Left lung (tissue), 10 donors: ENCODE results near the gene NXPE4. TPM values are rescaled to one million over a fixed set of nuclear protein-coding genes. Genes with fewer than 3 reads are reported as not detected.

Source experiments
- ATAC-seq: fragments of 200-7000 bp; cut with Tn5 transposase; one replicate; pipeline ENCODE4 v1.9.1; 2020; ENCODE audit warnings: moderate library complexity
- DNase-seq, 4 donors: peaks; one replicate each; pipeline ENCODE4 v3.0.0-alpha.2; 2013 to 2020
- H3K27ac ChIP-seq, 2 donors: fragments of 200-600 bp; sonication (generic) in 1 of 2; one replicate each; pipeline versions ENCODE4 v1.5.0 to v1.8.0; 2020 to 2021
- H3K27me3 ChIP-seq, 2 donors: fragments of 200-600 bp; sonication (generic) in 1 of 2; one replicate each; pipeline versions ENCODE4 v1.5.0 to v1.8.0; 2020 to 2021
- H3K36me3 ChIP-seq, 2 donors: fragments of 200-600 bp; sonication (generic) in 1 of 2; one replicate each; pipeline versions ENCODE4 v1.5.0 to v1.8.0; 2020 to 2021
- H3K4me1 ChIP-seq, 2 donors: fragments of 200-600 bp; one replicate each; pipeline ENCODE4 v1.8.0; 2021
- H3K4me3 ChIP-seq, 2 donors: fragments of 200-600 bp; sonication (generic) in 1 of 2; one replicate each; pipeline versions ENCODE4 v1.5.0 to v1.8.0; 2020 to 2021; ENCODE audit warnings: mild to moderate bottlenecking in 1 of 2
- H3K9me3 ChIP-seq, 2 donors: fragments of 200-600 bp; sonication (generic) in 1 of 2; one replicate each; pipeline versions ENCODE4 v1.5.0 to v1.8.0; 2020 to 2021
- CTCF ChIP-seq, 2 donors: fragments of 200-600 bp; sonication (generic) in 1 of 2; IDR thresholded peaks; one replicate each; pipeline versions ENCODE4 v1.5.0 to v1.8.0; 2021; ENCODE audit warnings: antibody characterized with exemption in 2 of 2
- intact Hi-C, 2 donors: fragments of 100-400 bp; cut with DNase I; formaldehyde crosslinking; loops; one replicate each; pipeline versions ENCODE4 v1.11.2 to v1.14.2; 2022
- polyA plus RNA-seq, 6 donors: library from polyadenylated mRNA; unstranded; fragments of 120-200 nt; gene quantifications; one replicate each; pipeline ENCODE4 v1.2.1, GENCODE V29; 2013; ENCODE audit not compliant: insufficient read length in 6 of 6
- total RNA-seq, 2 donors: library from RNA; stranded (reverse); fragmentation: NEBNext Ultra II Directional; extraction: Animal tissue kit (Norgen Biotek cat#: 25700); gene quantifications; one replicate each; pipeline ENCODE4 v1.2.1, GENCODE V29; 2021
- donor health status: DM: no; HTN: yes; CAD: no.
- donor health status: DM: no; HTN: no; CAD: no.

The NXPE4 gene
- total and polyA plus RNA-seq, 8 donors = 0.10 TPM; not detected in 7

DNA sequence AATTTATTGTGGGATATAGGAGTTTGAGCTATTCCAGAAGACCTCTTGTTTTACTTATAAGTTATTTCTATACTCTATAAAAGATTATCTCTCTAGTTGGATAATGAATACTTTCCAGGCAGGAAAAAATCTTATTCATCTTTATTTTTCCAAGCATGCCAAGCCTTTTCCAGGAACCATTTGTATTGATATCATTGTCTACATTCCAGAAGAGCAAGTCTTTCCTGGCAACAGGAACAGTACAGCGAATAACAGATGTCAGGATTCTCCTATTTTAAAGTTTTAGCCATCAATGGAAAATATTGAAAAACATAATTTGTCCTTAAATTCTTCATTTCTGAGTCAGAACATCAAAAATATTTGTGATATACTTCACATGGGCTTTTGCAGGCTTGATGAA lies 30.8 kb downstream of the NXPE4 start:
- H3K4me1 ChIP-seq = no peaks in the 10 kb centered on the region
- ATAC-seq = no peak
- intact Hi-C loops = no loop called here

GRCh38 chr11:114563077-114563476 lies 32.5 kb downstream of the NXPE4 start:
- intact Hi-C loops = no loop called here
- ATAC-seq = peak; percentile 18

More for the DNA sequence above, 30.8 kb downstream of the NXPE4 start:
- no peaks in the 10 kb centered on the region for H3K27me3 ChIP-seq
- TF ChIP-seq CTCF (IDR thresholded peaks at IDR 0.05) = no peak
- no peaks in the 10 kb centered on the region for H3K9me3 ChIP-seq
- no peaks in the 10 kb centered on the region for H3K36me3 ChIP-seq
- no peak overlapping the region for H3K4me3 ChIP-seq
- no peak overlapping the region for H3K27ac ChIP-seq
- no peak for DNase-seq

GRCh38 chr11:114562166-114562916 lies 33.2 kb downstream of the NXPE4 start:
- H3K27ac ChIP-seq = no peak overlapping the region
- H3K4me3 ChIP-seq = no peak overlapping the region
- H3K4me1 ChIP-seq = no peaks in the 10 kb centered on the region
- no peaks in the 10 kb centered on the region for H3K36me3 ChIP-seq
- ATAC-seq (peak; percentile 29), DNase-seq (no peak)
- no peaks in the 10 kb centered on the region for H3K27me3 ChIP-seq
- no peaks in the 10 kb centered on the region for H3K9me3 ChIP-seq
- intact Hi-C loops = no loop called here
- no peak for TF ChIP-seq CTCF (IDR thresholded peaks at IDR 0.05)

More at GRCh38 chr11:114563077-114563476, 32.5 kb downstream of the NXPE4 start:
- no peaks in the 10 kb centered on the region for H3K36me3 ChIP-seq
- no peak for DNase-seq
- H3K9me3 ChIP-seq = no peaks in the 10 kb centered on the region
- no peaks in the 10 kb centered on the region for H3K4me1 ChIP-seq
- H3K27me3 ChIP-seq = no peaks in the 10 kb centered on the region
- no peak overlapping the region for H3K27ac ChIP-seq
- TF ChIP-seq CTCF (IDR thresholded peaks at IDR 0.05) = no peak
- no peak overlapping the region for H3K4me3 ChIP-seq

DNA sequence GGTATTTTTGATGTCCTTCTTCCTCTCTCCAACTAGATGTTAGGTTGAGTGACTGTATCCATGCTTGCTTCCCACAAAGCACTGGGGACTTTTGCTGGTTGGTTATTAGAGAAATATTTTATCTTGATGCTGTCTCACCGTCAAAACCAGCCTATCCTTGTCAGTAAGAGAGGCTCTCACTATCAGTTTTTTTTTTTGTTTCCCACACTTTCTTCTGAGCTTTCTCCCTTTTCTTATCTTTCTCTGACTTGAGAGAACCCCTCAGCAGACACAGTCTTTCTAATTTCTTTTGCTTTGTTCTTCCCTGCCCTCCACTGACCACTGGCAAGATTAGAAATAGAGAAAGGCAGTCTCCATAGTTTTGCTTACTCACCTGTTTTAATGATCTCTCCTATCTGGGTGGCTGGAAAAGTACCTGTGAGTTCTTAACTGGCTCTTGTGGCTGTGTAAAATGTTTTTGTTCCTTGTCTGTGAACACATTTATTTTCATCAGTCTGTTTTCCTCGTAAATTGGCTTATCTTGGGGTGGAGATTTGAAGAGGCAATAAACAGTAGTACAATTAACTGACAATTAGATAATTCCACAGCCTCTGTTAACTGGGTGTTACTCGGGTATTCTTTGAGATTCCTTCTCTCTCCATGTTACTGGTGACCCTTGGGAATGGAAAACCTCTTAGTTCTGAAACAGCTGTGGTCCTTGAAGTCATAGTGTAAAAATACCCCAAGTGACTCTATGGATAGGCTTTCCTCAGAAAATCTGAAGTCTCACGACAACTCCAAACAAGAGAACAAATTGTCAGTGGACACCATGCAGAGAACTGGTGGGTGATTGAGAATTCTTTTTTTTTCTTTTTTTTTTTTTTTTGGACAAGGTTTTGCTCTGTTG lies 35.9 kb downstream of the NXPE4 start, which contains the start of gene NXPE1:
NXPE1 (minus strand) TSS at position 457 of the 886 bp plus-strand sequence. CDS start 8,680 bp downstream, outside the sequence.
- H3K9me3 ChIP-seq = no peaks in the 10 kb centered on the region
- no peaks in the 10 kb centered on the region for H3K4me1 ChIP-seq
- intact Hi-C loops = no loop called here
- H3K27ac ChIP-seq = no peak within 1 kb of the TSS
- no peaks in the 10 kb centered on the region for H3K27me3 ChIP-seq
- no peak for ATAC-seq
- DNase-seq = no peak
- H3K4me3 ChIP-seq = no peak within 1 kb of the TSS
- no peaks in the 10 kb centered on the region for H3K36me3 ChIP-seq
- TF ChIP-seq CTCF (IDR thresholded peaks at IDR 0.05) = no peak

GRCh38 chr11:114556135-114556534 lies 39.5 kb downstream of the NXPE4 start:
- ATAC-seq (no peak), DNase-seq (no peak)
- no peaks in the 10 kb centered on the region for H3K36me3 ChIP-seq
- H3K27me3 ChIP-seq = no peaks in the 10 kb centered on the region
- intact Hi-C loops = no loop called here
- H3K9me3 ChIP-seq = no peaks in the 10 kb centered on the region
- no peak for TF ChIP-seq CTCF (IDR thresholded peaks at IDR 0.05)
- no peak overlapping the region for H3K27ac ChIP-seq
- no peaks in the 10 kb centered on the region for H3K4me1 ChIP-seq
- H3K4me3 ChIP-seq = no peak overlapping the region
